Measurements from ENCODE around the gene FUS. TPM values are rescaled to one million over a fixed set of nuclear protein-coding genes. Genes with fewer than 3 reads are reported as not detected.

The FUS gene
- 62.7 and 76.7 TPM in 2 replicates for total RNA-seq (2014; rRNA removed; shearing (Covaris generic))

DNA sequence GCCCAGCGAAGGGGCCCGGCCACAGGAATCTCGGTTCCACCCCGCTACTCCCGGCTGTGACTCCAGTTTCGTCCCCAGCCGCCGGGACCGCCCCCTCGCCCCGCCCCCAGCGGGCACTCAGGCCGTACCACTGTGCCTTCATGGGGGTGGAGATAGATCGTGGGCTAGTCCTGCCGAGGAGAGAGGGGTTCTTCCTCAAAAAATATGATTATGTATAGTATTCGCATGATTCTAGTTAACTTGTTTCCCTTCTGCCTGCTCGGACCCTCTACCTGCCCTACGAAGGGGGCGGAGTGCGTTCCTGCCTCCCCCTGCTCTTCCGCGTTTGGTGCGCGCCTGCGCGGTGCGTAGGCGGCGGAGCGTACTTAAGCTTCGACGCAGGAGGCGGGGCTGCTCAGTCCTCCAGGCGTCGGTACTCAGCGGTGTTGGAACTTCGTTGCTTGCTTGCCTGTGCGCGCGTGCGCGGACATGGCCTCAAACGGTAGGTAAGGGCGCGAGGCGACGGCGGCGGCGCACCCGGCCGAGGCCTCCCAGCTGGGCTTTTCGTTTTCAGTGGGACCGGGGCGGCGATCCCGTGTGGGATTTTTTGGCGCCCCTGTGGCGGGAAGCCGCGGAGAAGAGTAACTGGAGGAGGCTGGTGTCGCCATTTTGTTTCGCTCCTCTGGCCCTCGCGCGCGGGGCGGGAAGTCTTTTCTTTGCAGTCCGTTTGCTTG lies at the start of gene FUS:
Gene FUS, plus strand, starts transcription at position 393 of the 713 bp plus-strand sequence. Its CDS starts 76 bp downstream, at position 469.

DNA sequence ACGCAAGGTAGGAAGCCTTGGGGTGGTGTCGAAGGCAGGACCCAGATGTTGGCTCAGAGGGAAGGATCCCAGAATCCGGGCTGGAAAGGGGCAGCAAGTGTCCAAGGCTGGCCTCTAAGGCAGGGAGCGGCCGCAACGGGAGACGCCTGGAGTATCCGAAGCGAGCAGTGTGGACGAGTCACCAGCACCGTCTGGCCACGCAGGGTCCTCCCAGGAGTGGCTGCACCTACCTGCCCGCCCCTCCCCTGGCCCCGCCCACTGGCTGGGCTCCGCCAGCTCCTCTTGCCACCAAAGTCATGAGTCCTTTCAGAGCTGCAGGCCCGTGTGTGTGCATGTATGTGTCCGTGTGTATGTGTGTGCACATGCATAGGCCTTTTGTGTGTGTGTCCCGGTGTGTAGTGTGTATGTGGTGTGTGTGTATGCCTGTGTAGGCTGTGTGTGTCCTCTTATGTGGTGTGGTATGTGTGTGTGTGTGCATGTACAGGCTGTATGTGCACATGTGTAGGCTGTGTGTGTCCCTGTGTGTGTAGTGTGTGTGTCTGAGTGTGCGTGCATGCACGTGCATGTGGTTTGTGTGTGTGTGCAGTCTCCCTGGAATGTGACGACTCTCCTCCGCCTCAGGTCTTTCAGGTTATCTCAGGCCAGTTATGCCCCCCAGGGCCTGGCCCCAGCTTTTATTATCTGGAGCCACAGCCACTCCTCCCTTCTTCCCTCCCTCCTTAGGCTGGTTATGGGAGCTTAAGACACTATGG lies 44.2 kb upstream of the FUS start, which contains the start of gene PRSS8:
Gene PRSS8, minus strand, starts transcription at position 193 of the 752 bp plus-strand sequence. CDS start 229 bp downstream, outside the sequence.

DNA sequence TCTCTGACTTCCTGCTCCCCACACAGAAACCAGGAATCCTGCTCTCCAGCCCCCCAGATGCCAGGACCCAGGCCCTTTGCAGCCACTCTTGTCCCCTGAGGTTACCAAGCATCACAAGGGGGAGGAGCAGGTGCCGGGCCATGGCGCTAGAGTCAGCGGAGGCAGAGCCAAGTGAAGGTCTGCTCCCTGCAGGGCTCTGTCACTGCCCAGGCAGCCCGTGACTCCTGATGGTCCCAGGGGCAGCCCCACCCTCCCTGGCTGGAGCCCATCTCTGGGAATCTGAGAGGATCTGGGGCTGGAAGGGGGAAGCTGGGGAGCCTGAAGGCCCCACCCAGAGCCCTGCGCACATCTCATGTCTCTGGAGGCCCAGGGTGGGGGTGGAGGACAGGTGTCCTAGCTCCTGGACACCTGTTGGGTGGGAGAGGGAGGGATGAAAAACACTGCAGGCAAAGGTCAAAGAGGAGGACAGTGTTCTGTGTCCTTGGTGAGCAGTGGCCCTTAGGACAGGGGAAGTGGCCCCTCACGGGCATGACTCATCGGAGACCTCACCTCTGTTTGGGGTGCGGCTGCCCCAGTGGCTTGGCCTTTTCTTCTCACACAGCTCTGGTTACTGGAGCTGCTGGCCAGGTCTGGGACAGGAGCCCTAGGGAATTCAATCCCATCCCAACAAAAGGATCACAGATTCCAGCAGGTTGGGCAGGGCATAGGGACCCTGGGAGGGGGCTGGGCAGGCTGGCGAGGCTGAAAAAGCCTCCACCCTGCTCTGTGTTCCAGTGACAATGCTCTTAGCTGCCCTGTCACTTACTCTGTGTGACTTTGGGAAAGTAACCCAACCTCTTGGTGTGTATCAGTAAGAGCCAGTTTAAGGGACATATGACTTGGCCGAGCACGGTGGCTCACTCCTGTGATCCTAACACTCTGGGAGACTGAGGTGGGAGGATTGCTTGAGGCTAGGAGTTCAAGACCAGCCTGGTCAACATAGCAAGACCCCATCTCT lies 29.7 kb upstream of the FUS start, which contains the start of gene PRSS36:
Gene PRSS36, minus strand, starts transcription at position 173 of the 997 bp plus-strand sequence. Its CDS starts 31 bp downstream, at position 142.

DNA sequence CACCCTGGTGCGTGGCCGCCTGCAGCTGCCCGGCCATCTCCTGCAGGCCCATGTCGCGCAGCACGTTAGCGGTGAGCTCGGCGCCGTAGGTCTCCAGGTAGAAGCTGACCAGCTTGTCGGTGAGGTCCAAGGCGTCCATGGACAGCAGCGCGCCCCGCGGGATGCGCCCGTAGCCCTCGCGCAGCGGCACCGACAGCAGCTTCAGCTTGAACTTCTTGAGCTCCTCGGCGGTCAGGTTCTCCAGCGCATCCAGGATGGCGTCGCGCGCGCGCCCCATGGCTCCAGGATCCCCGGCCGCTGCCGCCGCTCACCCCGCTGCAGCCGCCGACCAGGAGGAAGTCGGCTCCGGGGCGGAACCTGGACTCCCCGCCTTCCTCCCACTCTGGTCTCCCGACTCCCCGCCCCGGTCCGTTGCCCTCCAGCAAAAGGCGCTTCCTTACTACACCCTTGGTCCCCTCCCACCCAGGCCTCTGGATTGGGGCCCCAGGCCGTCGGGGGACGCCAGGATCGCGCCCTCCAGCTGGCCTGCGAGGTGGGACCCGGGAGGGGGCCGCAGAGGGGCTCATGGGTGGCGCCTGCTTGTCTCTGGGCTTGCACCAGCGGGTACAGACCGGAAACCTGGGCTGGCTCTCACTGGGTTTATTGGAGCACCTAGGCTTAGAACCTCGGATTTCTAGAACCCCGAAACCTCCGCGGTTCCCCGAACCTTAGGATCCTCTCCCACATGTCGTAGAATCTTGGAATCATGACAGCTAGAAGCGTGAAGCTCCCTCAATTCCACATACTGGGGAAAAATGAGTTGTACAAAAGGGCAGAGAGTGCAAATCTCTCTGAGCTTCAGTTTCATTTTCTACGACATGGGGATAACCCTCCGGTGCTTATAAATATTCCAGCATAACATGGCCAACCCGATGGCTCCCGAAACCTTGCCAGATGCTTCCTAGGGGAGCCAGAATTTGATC lies 22.8 kb downstream of the FUS start, which contains the start of gene PYCARD:
Gene PYCARD, minus strand, starts transcription at position 347 of the 962 bp plus-strand sequence. Its CDS starts 70 bp downstream, at position 277.

DNA sequence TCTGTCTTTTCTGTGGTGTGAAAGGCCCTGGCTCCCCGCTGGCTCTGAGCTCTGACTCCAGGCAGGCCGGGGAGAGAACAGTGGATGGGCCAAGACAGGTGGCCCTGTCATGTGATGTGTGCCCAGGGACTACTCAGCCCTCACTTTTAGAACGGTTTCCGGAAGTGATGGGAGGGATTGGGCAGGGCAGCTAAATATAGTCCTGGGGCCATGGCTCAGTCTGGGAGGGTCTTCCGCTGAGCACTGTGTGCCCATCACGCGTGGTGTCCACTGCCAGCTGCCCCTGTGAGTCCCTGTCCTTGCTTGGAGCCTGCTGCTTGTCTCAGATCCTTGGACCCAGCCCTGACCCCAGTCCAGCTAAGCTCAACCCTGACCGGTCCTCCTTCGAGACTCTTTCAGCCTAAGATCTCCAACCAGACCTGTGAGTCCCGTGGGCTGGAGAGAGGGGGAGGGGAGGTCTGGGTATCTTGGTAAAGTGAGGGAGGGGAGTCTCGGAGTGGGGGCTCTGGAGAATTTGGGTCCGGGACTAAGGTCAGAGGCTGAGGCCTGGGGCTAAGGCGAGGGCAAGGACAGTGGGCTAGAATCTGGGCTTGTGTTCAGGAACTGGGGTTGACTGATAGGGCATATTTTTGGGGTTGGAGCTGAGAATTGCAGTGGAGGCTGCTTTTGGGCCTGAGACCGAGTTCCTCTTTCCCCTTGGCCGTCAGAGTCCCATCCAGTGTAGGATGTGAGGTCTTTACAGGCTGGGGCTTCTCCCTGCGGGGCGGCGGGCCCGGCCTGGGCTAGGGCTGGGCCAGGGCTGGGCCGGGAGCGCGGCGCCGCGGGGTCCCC lies 34.2 kb downstream of the FUS start, which contains the start of gene TRIM72:
Gene TRIM72, plus strand, starts transcription at position 243 of the 831 bp plus-strand sequence. CDS start 620 bp downstream, outside the sequence.

DNA sequence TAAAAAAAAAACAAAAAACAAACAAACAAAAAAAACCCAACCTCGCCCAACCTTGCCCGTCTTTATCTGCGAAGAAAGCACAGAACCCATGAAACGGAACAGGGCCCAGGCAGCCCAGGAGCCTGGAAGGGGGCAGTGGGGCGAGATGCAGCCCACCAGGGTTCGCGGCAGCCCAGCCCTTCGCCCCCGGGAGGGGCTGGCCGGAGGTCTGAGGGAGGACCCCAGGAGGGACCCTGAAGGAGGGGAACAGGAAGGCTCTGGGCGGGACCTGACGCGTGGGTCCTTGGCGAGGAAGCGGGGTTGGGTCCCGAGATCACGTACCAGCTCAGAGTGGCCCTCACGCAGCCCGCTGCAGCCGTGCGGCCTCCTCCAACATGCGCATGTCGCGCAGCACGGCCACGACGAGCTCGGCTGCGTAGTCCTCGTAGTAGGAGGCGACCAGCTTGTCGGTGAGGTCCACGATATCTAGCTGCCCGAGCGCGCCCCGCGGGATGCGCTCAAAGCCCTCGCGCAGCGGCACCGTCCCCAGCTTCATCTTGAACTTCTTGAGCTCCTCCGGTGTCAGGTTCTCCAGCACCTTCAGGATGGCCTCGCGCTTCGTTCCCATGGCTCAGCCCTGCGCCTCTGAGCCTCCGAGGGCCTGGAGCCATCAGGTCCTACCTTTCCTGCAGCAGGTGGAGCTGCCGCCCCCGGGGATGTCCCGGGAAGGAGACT lies 36.6 kb downstream of the FUS start, which contains the start of gene PYDC1:
Gene PYDC1, minus strand, starts transcription at position 714 of the 714 bp plus-strand sequence. Its CDS starts 107 bp downstream, at position 607.

Small RNAs within 50 kb of the gene (small RNA-seq; reads per million reads assigned to genes)
- gene AC009088.4 (not detected), gene NDUFA3P6 (not detected)

Other genes starting within 250 kb of the FUS start
- 19.8 and 21.6 TPM in 2 replicates for gene ORAI3, start 231.1 kb upstream of the FUS start, total RNA-seq (2014; rRNA removed; shearing (Covaris generic))
- gene SETD1A, start 222.4 kb upstream of the FUS start, total RNA-seq (2014; rRNA removed; shearing (Covaris generic)) = 9.8 and 12.9 TPM in 2 replicates
- 2.2 and 2.4 TPM in 2 replicates for gene HSD3B7, start 194.9 kb upstream of the FUS start, total RNA-seq (2014; rRNA removed; shearing (Covaris generic))
- gene STX1B, start 169.5 kb upstream of the FUS start, total RNA-seq (2014; rRNA removed; shearing (Covaris generic)) = 0.98 TPM in 1 of 2 replicates, not detected in the other
- gene STX4, start 146.6 kb upstream of the FUS start, total RNA-seq (2014; rRNA removed; shearing (Covaris generic)) = 23.6 and 25.5 TPM in 2 replicates
- 18.1 and 22.6 TPM in 2 replicates for gene ZNF668, start 105.9 kb upstream of the FUS start, total RNA-seq (2014; rRNA removed; shearing (Covaris generic))
- gene ZNF646, start 105.7 kb upstream of the FUS start, total RNA-seq (2014; rRNA removed; shearing (Covaris generic)) = 18.1 and 18.4 TPM in 2 replicates
- gene PRSS53, start 91.2 kb upstream of the FUS start, total RNA-seq (2014; rRNA removed; shearing (Covaris generic)) = 3.6 and 6.6 TPM in 2 replicates
- 141 and 193 TPM in 2 replicates for gene VKORC1, start 85.3 kb upstream of the FUS start, total RNA-seq (2014; rRNA removed; shearing (Covaris generic))
- 39.1 and 49.7 TPM in 2 replicates for gene BCKDK, start 71.8 kb upstream of the FUS start, total RNA-seq (2014; rRNA removed; shearing (Covaris generic))
- 40.7 and 59.5 TPM in 2 replicates for gene KAT8, start 62.5 kb upstream of the FUS start, total RNA-seq (2014; rRNA removed; shearing (Covaris generic))
- not detected in 2 replicates for gene PRSS8, start 44.4 kb upstream of the FUS start, total RNA-seq (2014; rRNA removed; shearing (Covaris generic))
- 0.98 TPM in 1 of 2 replicates, not detected in the other for gene PRSS36, start 30.1 kb upstream of the FUS start, total RNA-seq (2014; rRNA removed; shearing (Covaris generic))
- gene PYCARD, start 22.6 kb downstream of the FUS start, total RNA-seq (2014; rRNA removed; shearing (Covaris generic)) = not detected in 2 replicates
- gene TRIM72, start 34.0 kb downstream of the FUS start, total RNA-seq (2014; rRNA removed; shearing (Covaris generic)) = not detected in 2 replicates
- not detected in 2 replicates for gene PYDC1, start 37.0 kb downstream of the FUS start, total RNA-seq (2014; rRNA removed; shearing (Covaris generic))
- gene ITGAM, start 79.8 kb downstream of the FUS start, total RNA-seq (2014; rRNA removed; shearing (Covaris generic)) = 0.37 TPM in 1 of 2 replicates, not detected in the other
- 2.4 and 3.4 TPM in 2 replicates for gene ITGAX, start 175.0 kb downstream of the FUS start, total RNA-seq (2014; rRNA removed; shearing (Covaris generic))
- 0.19 TPM in 1 of 2 replicates, not detected in the other for gene ITGAD, start 213.2 kb downstream of the FUS start, total RNA-seq (2014; rRNA removed; shearing (Covaris generic))
- gene COX6A2, start 248.2 kb downstream of the FUS start, total RNA-seq (2014; rRNA removed; shearing (Covaris generic)) = not detected in 2 replicates

All from A375 (cell line).